CMK (cell line): ENCODE data around the gene ZNF451.

Experiments
- DNase-seq: peaks from one replicate; pipeline ENCODE4 v3.0.0-alpha.2; 2010; ENCODE audit warnings: low read depth

Gene ZNF451

GRCh38 chr6:57094689-57095088 lies 4.7 kb downstream of the ZNF451 start:
- no peak for DNase-seq

GRCh38 chr6:57097596-57097995 lies 7.6 kb downstream of the ZNF451 start:
- no peak for DNase-seq

- DNase-seq: no peak
Observed at GRCh38 chr6:57102976-57103375, 13.0 kb downstream of the ZNF451 start.

GRCh38 chr6:57104336-57104735 lies 14.3 kb downstream of the ZNF451 start:
- DNase-seq: no peak

GRCh38 chr6:57106990-57107389 lies 17.0 kb downstream of the ZNF451 start:
- no peak for DNase-seq

GRCh38 chr6:57108691-57109090 lies 18.7 kb downstream of the ZNF451 start:
- DNase-seq: no peak

- DNase-seq: no peak
Observed at GRCh38 chr6:57109880-57110279, 19.9 kb downstream of the ZNF451 start.

- DNase-seq: no peak
Observed at GRCh38 chr6:57113105-57113504, 23.1 kb downstream of the ZNF451 start.

- DNase-seq: no peak
Observed at GRCh38 chr6:57116776-57117175, 26.8 kb downstream of the ZNF451 start.

- no peak for DNase-seq
Observed at GRCh38 chr6:57117796-57118195, 27.8 kb downstream of the ZNF451 start.

- no peak for DNase-seq
Observed at GRCh38 chr6:57123111-57123510, 33.1 kb downstream of the ZNF451 start.

- DNase-seq: no peak
Observed at GRCh38 chr6:57127763-57128162, 37.8 kb downstream of the ZNF451 start.

- no peak for DNase-seq
Observed at GRCh38 chr6:57130661-57131177, 40.7 kb downstream of the ZNF451 start.

GRCh38 chr6:57134954-57135353 lies 45.0 kb downstream of the ZNF451 start:
- DNase-seq: no peak

GRCh38 chr6:57135885-57136284 lies 45.9 kb downstream of the ZNF451 start:
- no peak for DNase-seq

- no peak for DNase-seq
Observed at GRCh38 chr6:57137350-57137749, 47.4 kb downstream of the ZNF451 start.

GRCh38 chr6:57138026-57138425 lies 48.0 kb downstream of the ZNF451 start:
- no peak for DNase-seq

GRCh38 chr6:57141451-57142177 lies 51.6 kb downstream of the ZNF451 start:
- no peak for DNase-seq

GRCh38 chr6:57142178-57142525 lies 52.2 kb downstream of the ZNF451 start:
- DNase-seq: no peak

- no peak for DNase-seq
Observed at GRCh38 chr6:57143690-57144089, 53.7 kb downstream of the ZNF451 start.

- no peak for DNase-seq
Observed at GRCh38 chr6:57147401-57147800, 57.4 kb downstream of the ZNF451 start.

- DNase-seq: no peak
Observed at GRCh38 chr6:57147955-57148858, 58.2 kb downstream of the ZNF451 start.

GRCh38 chr6:57158658-57159057 lies 68.7 kb downstream of the ZNF451 start:
- DNase-seq: no peak
